Suprapubic skin (tissue), 4 donors: ENCODE measurements around the gene FAM187B. TPM values are rescaled to one million over a fixed set of nuclear protein-coding genes. Genes with fewer than 3 reads are reported as not detected.
"Not testable (repeated sequence)": the region's sequence is repeated elsewhere in the genome, so short reads cannot be mapped to it uniquely, and the experiment has no call there.

ENCODE experiments used
- DNase-seq, 2 donors: peaks; one replicate each; pipeline ENCODE4 v3.0.0-alpha.2; 2019; ENCODE audit warnings: low spot score in 2 of 2
- H3K27ac ChIP-seq: fragments of 200-600 bp; sonication (generic); one replicate; pipeline ENCODE4 v1.5.1; 2019
- H3K27me3 ChIP-seq: fragments of 200-600 bp; sonication (generic); one replicate; pipeline ENCODE4 v1.5.1; 2019
- H3K36me3 ChIP-seq: fragments of 200-600 bp; sonication (generic); one replicate; pipeline ENCODE4 v1.5.1; 2019
- H3K4me1 ChIP-seq: fragments of 200-600 bp; sonication (generic); one replicate; pipeline ENCODE4 v1.5.1; 2019
- H3K4me3 ChIP-seq: fragments of 200-600 bp; sonication (generic); one replicate; pipeline ENCODE4 v1.5.1; 2019; ENCODE audit warnings: mild to moderate bottlenecking
- H3K9me3 ChIP-seq: fragments of 200-600 bp; sonication (generic); one replicate; pipeline ENCODE4 v1.5.1; 2019
- CTCF ChIP-seq, 2 donors: fragments of 200-600 bp in 1 of 2; fragments of 450-650 bp in 1 of 2; sonication (generic) in 1 of 2; IDR thresholded peaks; one replicate each; pipeline ENCODE4 v1.5.1; 2016 to 2019; ENCODE audit warnings: antibody characterized with exemption in 2 of 2, mild to moderate bottlenecking in 1 of 2, moderate library complexity in 1 of 2
- EP300 ChIP-seq: sonication (generic); formaldehyde crosslinking; IDR thresholded peaks from one replicate; pipeline ENCODE4 v1.6.1; 2017; ENCODE audit warnings: antibody characterized with exemption
- POLR2A ChIP-seq, 2 donors: fragments of 450-650 bp; IDR thresholded peaks; one replicate each; pipeline ENCODE4 v1.6.1; 2017; ENCODE audit warnings: antibody characterized with exemption in 2 of 2, mild to moderate bottlenecking in 2 of 2, moderate library complexity in 2 of 2
- POLR2AphosphoS5 ChIP-seq, 3 donors: sonication (generic); formaldehyde crosslinking; IDR thresholded peaks; one replicate each; pipeline ENCODE4 v1.6.1; 2017; ENCODE audit warnings: antibody characterized with exemption in 3 of 3
- WGBS: methylation state at CpG from one replicate; pipeline ENCODE4 v1.1.5; 2018; 5-methylcytosine and 5-hydroxymethylcytosine counted together
- total RNA-seq, 4 donors: library from RNA; depleted of rRNA; stranded (reverse); fragments of >200 nt; gene quantifications; one replicate each; pipeline ENCODE4 v1.1.0, GENCODE V29; 2016

Gene FAM187B
- total RNA-seq, 4 donors from 2014 or later: not detected

GRCh38 chr19:35247526-35248309 lies 19.2 kb upstream of the FAM187B start:
- DNase-seq: peak in 1 of 2 donors; percentile 79
- peaks cover 20% of the 10 kb centered on the region for H3K27me3 ChIP-seq
- peak overlapping the region; percentile 70 for H3K4me3 ChIP-seq

GRCh38 chr19:35246466-35247092 lies 18.0 kb upstream of the FAM187B start:
- H3K4me3 ChIP-seq: no peak overlapping the region
- H3K36me3 ChIP-seq: peaks cover 6% of the 10 kb centered on the region
- no peak for DNase-seq
- no peak for TF ChIP-seq CTCF (IDR thresholded peaks at IDR 0.05)
- no peak for TF ChIP-seq POLR2A (IDR thresholded peaks at IDR 0.05)
- TF ChIP-seq POLR2AphosphoS5 (IDR thresholded peaks at IDR 0.05): no peak
- TF ChIP-seq EP300: no peak
- H3K9me3 ChIP-seq: no peaks in the 10 kb centered on the region
- peaks cover 28% of the 10 kb centered on the region for H3K4me1 ChIP-seq
- 65% methylated on average over 4 of the region's 4 CpGs for WGBS
- peaks cover 20% of the 10 kb centered on the region for H3K27me3 ChIP-seq
- H3K27ac ChIP-seq: no peak overlapping the region

More at GRCh38 chr19:35247526-35248309, 19.2 kb upstream of the FAM187B start:
- TF ChIP-seq EP300 (no peak), POLR2A (IDR thresholded peaks at IDR 0.05) (no peak), POLR2AphosphoS5 (IDR thresholded peaks at IDR 0.05) (peak in 1 of 3 donors; percentile 21), CTCF (IDR thresholded peaks at IDR 0.05) (peak; percentile 60 to 75)
- Histone ChIP-seq H3K4me1 (peaks cover 28% of the 10 kb centered on the region), H3K27ac (peak overlapping the region; percentile 95), H3K9me3 (no peaks in the 10 kb centered on the region), H3K36me3 (peaks cover 6% of the 10 kb centered on the region)
- WGBS: 5% methylated on average over 10 of the region's 42 CpGs

- Histone ChIP-seq H3K4me3 (no peak overlapping the region), H3K9me3 (no peaks in the 10 kb centered on the region), H3K27ac (no peak overlapping the region), H3K4me1 (no peaks in the 10 kb centered on the region), H3K27me3 (no peaks in the 10 kb centered on the region), H3K36me3 (no peaks in the 10 kb centered on the region)
- DNase-seq: no peak
- 95% methylated on average over 1 of the region's 1 CpG for WGBS
- TF ChIP-seq POLR2AphosphoS5 (IDR thresholded peaks at IDR 0.05): no peak
- TF ChIP-seq POLR2A (IDR thresholded peaks at IDR 0.05): no peak
- no peak for TF ChIP-seq EP300
- TF ChIP-seq CTCF (IDR thresholded peaks at IDR 0.05): no peak
Observed at GRCh38 chr19:35241417-35241816, 12.9 kb upstream of the FAM187B start.

GRCh38 chr19:35240327-35240726 lies 11.8 kb upstream of the FAM187B start:
- no peak for DNase-seq
- H3K4me1 ChIP-seq: no peaks in the 10 kb centered on the region
- 82% methylated on average over 1 of the region's 1 CpG for WGBS
- H3K27me3 ChIP-seq: no peaks in the 10 kb centered on the region
- no peak overlapping the region for H3K27ac ChIP-seq
- no peak overlapping the region for H3K4me3 ChIP-seq
- no peaks in the 10 kb centered on the region for H3K9me3 ChIP-seq
- H3K36me3 ChIP-seq: no peaks in the 10 kb centered on the region
- TF ChIP-seq CTCF (IDR thresholded peaks at IDR 0.05) (no peak), POLR2AphosphoS5 (IDR thresholded peaks at IDR 0.05) (no peak), POLR2A (IDR thresholded peaks at IDR 0.05) (no peak), EP300 (no peak)

GRCh38 chr19:35239597-35239996 lies 11.1 kb upstream of the FAM187B start:
- not testable (repeated sequence) for H3K27ac ChIP-seq, H3K27me3 ChIP-seq, DNase-seq, H3K4me3 ChIP-seq, H3K36me3 ChIP-seq, H3K4me1 ChIP-seq, H3K9me3 ChIP-seq
- WGBS: 91% methylated on average over 1 of the region's 1 CpG
